Astrocyte (in vitro differentiated cells and primary cell): ENCODE results near the gene NINJ1. TPM values are rescaled to one million over a fixed set of nuclear protein-coding genes. Genes with fewer than 3 reads are reported as not detected.

Experiments used
- DNase-seq: peaks from one replicate; pipeline ENCODE4 v3.0.0-alpha.2; 2010; ENCODE audit warnings: low read depth
- FAIRE-seq: peaks from 2 replicates; lab custom pipeline; 2011; peaks lifted over from hg19 to GRCh38; lab: Jason Lieb, UNC
- H2AFZ ChIP-seq: 2 replicates; pipeline ENCODE4 v1.6.0; 2012; ENCODE audit warnings: low read depth, low read length, inconsistent platforms
- H3K27ac ChIP-seq: 2 replicates; pipeline ENCODE4 v1.5.1; 2011; ENCODE audit warnings: low read depth, low read length, inconsistent platforms
- H3K27me3 ChIP-seq: 2 replicates; pipeline ENCODE4 v1.6.0; 2011; ENCODE audit warnings: low read length, inconsistent platforms; ENCODE audit not compliant: insufficient read depth
- H3K36me3 ChIP-seq: 2 replicates; pipeline ENCODE4 v1.5.1; 2011; ENCODE audit warnings: low read length, inconsistent platforms; ENCODE audit not compliant: insufficient read depth
- H3K4me1 ChIP-seq: 2 replicates; pipeline ENCODE4 v1.5.1; 2011; ENCODE audit warnings: low read length, inconsistent platforms; ENCODE audit not compliant: insufficient read depth
- H3K4me2 ChIP-seq: 2 replicates; pipeline ENCODE4 v1.6.0; 2012; ENCODE audit warnings: low read length, inconsistent platforms
- H3K4me3 ChIP-seq: 2 replicates; pipeline ENCODE4 v1.5.1; 2011; ENCODE audit warnings: low read depth, mild to moderate bottlenecking, low read length, inconsistent platforms; ENCODE audit not compliant: insufficient read depth
- H3K79me2 ChIP-seq: 2 replicates; pipeline ENCODE4 v1.6.0; 2012; ENCODE audit warnings: mild to moderate bottlenecking, low read length, inconsistent platforms; ENCODE audit not compliant: insufficient read depth
- H3K9ac ChIP-seq: 2 replicates; pipeline ENCODE4 v1.6.0; 2012; ENCODE audit warnings: mild to moderate bottlenecking, low read length, inconsistent platforms
- H3K9me3 ChIP-seq: 2 replicates; pipeline ENCODE4 v1.5.1; 2012; ENCODE audit warnings: low read depth, mild to moderate bottlenecking, low read length, inconsistent platforms; ENCODE audit not compliant: insufficient read depth
- H4K20me1 ChIP-seq: 2 replicates; pipeline ENCODE4 v1.6.0; 2012; ENCODE audit warnings: low read length, inconsistent platforms; ENCODE audit not compliant: insufficient read depth
- H3K27ac Mint-ChIP-seq: one replicate; pipeline ENCODE4 v1.8.0; 2021; ENCODE audit warnings: mild to moderate bottlenecking, mixed read lengths; ENCODE audit not compliant: unreplicated experiment
- H3K27me3 Mint-ChIP-seq: one replicate; pipeline ENCODE4 v1.8.0; 2021; ENCODE audit warnings: low read depth, mixed read lengths; ENCODE audit not compliant: unreplicated experiment
- H3K36me3 Mint-ChIP-seq: one replicate; pipeline ENCODE4 v1.8.0; 2021; ENCODE audit warnings: low read depth, mixed read lengths; ENCODE audit not compliant: unreplicated experiment
- H3K4me1 Mint-ChIP-seq: one replicate; pipeline ENCODE4 v1.8.0; 2021; ENCODE audit warnings: low read depth, mixed read lengths; ENCODE audit not compliant: unreplicated experiment
- H3K4me3 Mint-ChIP-seq: one replicate; pipeline ENCODE4 v1.8.0; 2021; ENCODE audit warnings: mild to moderate bottlenecking, moderate library complexity, mixed read lengths; ENCODE audit not compliant: unreplicated experiment
- H3K9me3 Mint-ChIP-seq: one replicate; pipeline ENCODE4 v1.8.0; 2021; ENCODE audit warnings: mild to moderate bottlenecking, mixed read lengths; ENCODE audit not compliant: unreplicated experiment
- EZH2 ChIP-seq: IDR thresholded peaks from 2 replicates; pipeline ENCODE4 v1.6.1; 2012; ENCODE audit warnings: mild to moderate bottlenecking, low read length, inconsistent platforms; ENCODE audit not compliant: insufficient read depth
- total RNA-seq: library from RNA; stranded (reverse); gene quantifications from 2 replicates; pipeline ENCODE4 v1.2.1, GENCODE V29; 2021
- TF ChIP-seq, protein P1 (sequence below): IDR thresholded peaks from 2 replicates; pipeline ENCODE4 v1.5.1; 2011; ENCODE audit warnings: low read depth, mild to moderate bottlenecking, inconsistent platforms, low read length, moderate library complexity; ENCODE audit not compliant: insufficient read depth

NINJ1 gene
- total RNA-seq, 1 donor from 2014 or later, result 28.3 TPM

DNA sequence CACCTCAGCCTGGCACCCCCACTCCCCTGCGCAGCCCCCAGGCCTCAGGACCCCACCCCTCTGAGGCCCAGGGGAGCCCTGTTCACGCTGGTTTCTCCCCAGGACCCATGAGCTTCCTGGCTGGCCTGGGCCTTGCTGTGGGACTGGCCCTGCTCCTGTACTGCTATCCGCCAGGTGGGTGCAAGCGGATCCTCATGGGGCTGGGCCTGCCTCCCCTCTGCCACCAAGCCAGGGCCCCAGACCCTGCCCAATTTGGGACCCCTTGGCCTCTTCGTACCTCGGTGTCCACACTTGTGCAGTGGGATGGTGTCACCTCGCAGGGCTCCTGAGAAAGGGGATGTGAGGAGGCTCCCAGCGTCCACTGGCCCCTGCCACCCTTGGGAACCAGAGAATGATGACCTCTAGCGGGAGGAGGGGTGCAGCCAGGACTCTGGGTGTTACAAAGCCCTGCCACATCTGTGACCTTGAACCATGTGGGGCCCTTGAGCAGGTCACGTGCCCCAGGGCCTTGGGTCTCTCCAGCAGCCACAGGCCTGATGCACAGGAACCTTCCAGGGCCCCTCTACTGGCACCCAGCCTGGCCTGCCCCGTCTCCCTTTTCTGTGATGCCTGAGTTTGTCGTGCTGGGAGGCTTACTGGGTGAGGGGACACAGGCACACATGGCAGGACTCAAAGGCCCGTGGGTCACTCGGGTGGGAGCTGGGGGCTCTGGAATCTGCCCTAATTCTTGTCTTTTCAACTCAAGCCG lies 21.8 kb downstream of the NINJ1 start:
- FAIRE-seq (no peak), DNase-seq (no peak)
- H3K27me3 ChIP-seq, result no peaks in the 10 kb centered on the region
- Mint-ChIP-seq H3K36me3 (peaks cover 9% of the 10 kb centered on the region), H3K27ac (no peak overlapping the region), H3K9me3 (no peaks in the 10 kb centered on the region), H3K27me3 (no peaks in the 10 kb centered on the region), H3K4me3 (no peak overlapping the region), H3K4me1 (no peaks in the 10 kb centered on the region)
- peaks cover 49% of the 10 kb centered on the region for H4K20me1 ChIP-seq
- H2AFZ ChIP-seq, result no peak overlapping the region
- peaks cover 8% of the 10 kb centered on the region for H3K4me1 ChIP-seq
- peaks cover 6% of the 10 kb centered on the region for H3K79me2 ChIP-seq
- no peak for TF ChIP-seq EZH2
- TF ChIP-seq, protein P1, sequence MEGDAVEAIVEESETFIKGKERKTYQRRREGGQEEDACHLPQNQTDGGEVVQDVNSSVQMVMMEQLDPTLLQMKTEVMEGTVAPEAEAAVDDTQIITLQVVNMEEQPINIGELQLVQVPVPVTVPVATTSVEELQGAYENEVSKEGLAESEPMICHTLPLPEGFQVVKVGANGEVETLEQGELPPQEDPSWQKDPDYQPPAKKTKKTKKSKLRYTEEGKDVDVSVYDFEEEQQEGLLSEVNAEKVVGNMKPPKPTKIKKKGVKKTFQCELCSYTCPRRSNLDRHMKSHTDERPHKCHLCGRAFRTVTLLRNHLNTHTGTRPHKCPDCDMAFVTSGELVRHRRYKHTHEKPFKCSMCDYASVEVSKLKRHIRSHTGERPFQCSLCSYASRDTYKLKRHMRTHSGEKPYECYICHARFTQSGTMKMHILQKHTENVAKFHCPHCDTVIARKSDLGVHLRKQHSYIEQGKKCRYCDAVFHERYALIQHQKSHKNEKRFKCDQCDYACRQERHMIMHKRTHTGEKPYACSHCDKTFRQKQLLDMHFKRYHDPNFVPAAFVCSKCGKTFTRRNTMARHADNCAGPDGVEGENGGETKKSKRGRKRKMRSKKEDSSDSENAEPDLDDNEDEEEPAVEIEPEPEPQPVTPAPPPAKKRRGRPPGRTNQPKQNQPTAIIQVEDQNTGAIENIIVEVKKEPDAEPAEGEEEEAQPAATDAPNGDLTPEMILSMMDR, result no peak
- H3K9ac ChIP-seq, result no peak overlapping the region
- peaks cover 3% of the 10 kb centered on the region for H3K36me3 ChIP-seq
- H3K4me3 ChIP-seq, result no peak overlapping the region
- H3K27ac ChIP-seq, result no peak overlapping the region
- H3K9me3 ChIP-seq, result no peaks in the 10 kb centered on the region
- no peak overlapping the region for H3K4me2 ChIP-seq

DNA sequence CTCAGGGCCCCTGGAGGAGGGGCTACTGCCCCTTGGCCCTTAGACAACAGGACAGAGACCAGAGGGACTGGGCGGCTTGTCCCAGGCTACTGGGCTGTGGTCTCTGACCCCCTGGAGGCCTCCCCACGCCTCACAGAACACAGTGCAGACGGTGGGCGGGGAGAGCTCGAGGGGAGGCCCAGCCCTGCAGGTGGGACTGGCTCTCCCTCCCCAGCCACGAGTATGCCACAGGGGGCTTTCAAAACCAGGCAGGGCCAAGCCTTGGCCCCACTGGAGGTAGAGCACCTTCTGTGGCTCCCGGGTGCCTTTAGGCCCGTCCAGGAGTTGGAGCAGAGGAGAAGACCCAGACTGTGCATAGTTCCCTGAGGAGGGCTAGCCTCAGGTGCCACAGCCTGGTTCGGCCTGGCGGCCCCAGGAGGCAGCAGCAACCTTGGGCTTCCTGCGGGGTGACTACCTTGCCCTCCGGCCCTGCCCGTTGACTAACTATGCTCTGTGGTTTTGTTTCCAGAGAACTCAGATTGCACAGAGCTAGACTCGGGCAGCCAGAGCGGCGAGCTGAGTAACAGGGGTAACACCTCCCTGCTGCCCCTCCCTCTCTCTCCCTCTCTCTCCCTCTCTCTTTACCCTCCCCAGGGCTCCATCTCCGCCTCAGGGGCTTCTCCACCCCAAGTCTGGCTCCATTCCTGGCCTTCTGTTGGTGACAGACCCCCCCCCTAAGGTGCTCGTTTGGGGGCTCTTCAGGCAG lies 22.5 kb downstream of the NINJ1 start:
- Mint-ChIP-seq H3K36me3 (peaks cover 9% of the 10 kb centered on the region), H3K4me1 (no peaks in the 10 kb centered on the region), H3K27me3 (no peaks in the 10 kb centered on the region), H3K4me3 (no peak overlapping the region), H3K27ac (no peak overlapping the region), H3K9me3 (no peaks in the 10 kb centered on the region)
- Histone ChIP-seq H3K27me3 (no peaks in the 10 kb centered on the region), H3K4me1 (peaks cover 8% of the 10 kb centered on the region), H4K20me1 (peaks cover 57% of the 10 kb centered on the region), H3K9me3 (no peaks in the 10 kb centered on the region), H3K27ac (no peak overlapping the region), H3K4me2 (peak overlapping the region; percentile 48), H3K36me3 (peaks cover 3% of the 10 kb centered on the region), H3K79me2 (peaks cover 12% of the 10 kb centered on the region), H2AFZ (no peak overlapping the region), H3K9ac (no peak overlapping the region), H3K4me3 (no peak overlapping the region)
- no peak for TF ChIP-seq EZH2
- DNase-seq (peak; percentile 65), FAIRE-seq (no peak)

DNA sequence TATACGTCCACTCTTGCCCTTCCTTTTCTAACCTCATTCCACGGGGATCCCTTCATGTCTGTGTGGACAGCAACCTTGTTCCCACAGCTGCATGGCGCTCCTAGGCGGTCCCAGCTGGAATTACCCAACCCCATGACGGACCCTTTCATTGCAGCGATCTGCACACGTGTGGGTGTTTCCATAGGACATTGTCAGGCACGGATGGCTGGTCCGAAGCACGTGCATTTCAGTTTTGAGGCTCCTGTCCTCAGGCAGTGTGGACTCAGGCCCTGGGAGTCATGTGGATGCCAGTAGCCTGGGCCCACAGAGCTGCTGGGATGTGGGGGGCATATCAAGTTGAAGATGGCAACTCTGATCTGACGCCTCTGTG lies 23.1 kb downstream of the NINJ1 start:
- peaks cover 58% of the 10 kb centered on the region for H4K20me1 ChIP-seq
- H3K4me3 ChIP-seq, result no peak overlapping the region
- H3K79me2 ChIP-seq, result peaks cover 14% of the 10 kb centered on the region
- peaks cover 3% of the 10 kb centered on the region for H3K36me3 ChIP-seq
- H3K27me3 ChIP-seq, result no peaks in the 10 kb centered on the region
- H3K4me1 ChIP-seq, result peaks cover 8% of the 10 kb centered on the region
- no peak for DNase-seq
- no peaks in the 10 kb centered on the region for H3K4me1 Mint-ChIP-seq
- H2AFZ ChIP-seq, result no peak overlapping the region
- H3K9me3 Mint-ChIP-seq, result no peaks in the 10 kb centered on the region
- FAIRE-seq, result no peak
- H3K4me2 ChIP-seq, result no peak overlapping the region
- no peak overlapping the region for H3K27ac Mint-ChIP-seq
- H3K27me3 Mint-ChIP-seq, result no peaks in the 10 kb centered on the region
- H3K9me3 ChIP-seq, result no peaks in the 10 kb centered on the region
- TF ChIP-seq, protein P1, result no peak
- TF ChIP-seq EZH2, result no peak
- H3K36me3 Mint-ChIP-seq, result peaks cover 9% of the 10 kb centered on the region
- H3K4me3 Mint-ChIP-seq, result no peak overlapping the region
- H3K27ac ChIP-seq, result no peak overlapping the region
- H3K9ac ChIP-seq, result no peak overlapping the region
